HL-60 (cell line): Measurements from ENCODE around the gene YDJC.

Experiments
- DNase-seq, 2 experiments: peaks; one replicate each; pipeline ENCODE4 v3.0.0-alpha.2; 2010 to 2020; ENCODE audit warnings: low read depth in 1 of 2, low spot score in 1 of 2
- H3K27ac ChIP-seq: fragments of 250-450 bp; sonication (Bioruptor Pico); replicated peaks from 2 replicates; pipeline ENCODE4 v1.5.1; 2020; ENCODE audit warnings: mild to moderate bottlenecking, moderate library complexity
- H3K27me3 ChIP-seq: fragments of 250-450 bp; sonication (Bioruptor Pico); 2 replicates; pipeline ENCODE4 v1.5.1; 2021; ENCODE audit warnings: mild to moderate bottlenecking, moderate library complexity; ENCODE audit not compliant: insufficient read depth, poor library complexity, severe bottlenecking
- H3K4me3 ChIP-seq: replicated peaks from 2 replicates; pipeline ENCODE4 v1.5.1; 2011; ENCODE audit warnings: mild to moderate bottlenecking, control low read depth, low read length; ENCODE audit not compliant: insufficient read depth
- GABPA ChIP-seq: IDR thresholded peaks from 2 replicates; pipeline ENCODE4 v1.6.1; 2012; ENCODE audit warnings: low read depth
- POLR2AphosphoS5 ChIP-seq: IDR thresholded peaks from 2 replicates; pipeline ENCODE4 v1.6.1; 2012; ENCODE audit warnings: low read depth
- SPI1 ChIP-seq: IDR thresholded peaks from 2 replicates; pipeline ENCODE4 v1.6.1; 2012; ENCODE audit warnings: low read depth, mild to moderate bottlenecking, borderline replicate concordance
- TF ChIP-seq, protein P1 (sequence below): IDR thresholded peaks from 2 replicates; pipeline ENCODE4 v1.6.1; 2012; ENCODE audit warnings: low read depth; ENCODE audit not compliant: insufficient replicate concordance
- TF ChIP-seq, protein P2 (sequence below): IDR thresholded peaks from one replicate; pipeline ENCODE4 v1.5.1; 2011; ENCODE audit warnings: low read length, control low read depth, inconsistent platforms; ENCODE audit not compliant: insufficient read depth

Gene YDJC

GRCh38 chr22:21594865-21595452, 34.9 kb downstream of the YDJC start:
- no peak for DNase-seq
- H3K27ac ChIP-seq = no peak overlapping the region
- H3K27me3 ChIP-seq = no peaks in the 10 kb centered on the region
- H3K4me3 ChIP-seq = no peak overlapping the region
- TF ChIP-seq GABPA = no peak
- TF ChIP-seq, protein P1, sequence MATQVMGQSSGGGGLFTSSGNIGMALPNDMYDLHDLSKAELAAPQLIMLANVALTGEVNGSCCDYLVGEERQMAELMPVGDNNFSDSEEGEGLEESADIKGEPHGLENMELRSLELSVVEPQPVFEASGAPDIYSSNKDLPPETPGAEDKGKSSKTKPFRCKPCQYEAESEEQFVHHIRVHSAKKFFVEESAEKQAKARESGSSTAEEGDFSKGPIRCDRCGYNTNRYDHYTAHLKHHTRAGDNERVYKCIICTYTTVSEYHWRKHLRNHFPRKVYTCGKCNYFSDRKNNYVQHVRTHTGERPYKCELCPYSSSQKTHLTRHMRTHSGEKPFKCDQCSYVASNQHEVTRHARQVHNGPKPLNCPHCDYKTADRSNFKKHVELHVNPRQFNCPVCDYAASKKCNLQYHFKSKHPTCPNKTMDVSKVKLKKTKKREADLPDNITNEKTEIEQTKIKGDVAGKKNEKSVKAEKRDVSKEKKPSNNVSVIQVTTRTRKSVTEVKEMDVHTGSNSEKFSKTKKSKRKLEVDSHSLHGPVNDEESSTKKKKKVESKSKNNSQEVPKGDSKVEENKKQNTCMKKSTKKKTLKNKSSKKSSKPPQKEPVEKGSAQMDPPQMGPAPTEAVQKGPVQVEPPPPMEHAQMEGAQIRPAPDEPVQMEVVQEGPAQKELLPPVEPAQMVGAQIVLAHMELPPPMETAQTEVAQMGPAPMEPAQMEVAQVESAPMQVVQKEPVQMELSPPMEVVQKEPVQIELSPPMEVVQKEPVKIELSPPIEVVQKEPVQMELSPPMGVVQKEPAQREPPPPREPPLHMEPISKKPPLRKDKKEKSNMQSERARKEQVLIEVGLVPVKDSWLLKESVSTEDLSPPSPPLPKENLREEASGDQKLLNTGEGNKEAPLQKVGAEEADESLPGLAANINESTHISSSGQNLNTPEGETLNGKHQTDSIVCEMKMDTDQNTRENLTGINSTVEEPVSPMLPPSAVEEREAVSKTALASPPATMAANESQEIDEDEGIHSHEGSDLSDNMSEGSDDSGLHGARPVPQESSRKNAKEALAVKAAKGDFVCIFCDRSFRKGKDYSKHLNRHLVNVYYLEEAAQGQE = no peak
- no peak for TF ChIP-seq SPI1
- no peak for TF ChIP-seq POLR2AphosphoS5
- TF ChIP-seq, protein P2, sequence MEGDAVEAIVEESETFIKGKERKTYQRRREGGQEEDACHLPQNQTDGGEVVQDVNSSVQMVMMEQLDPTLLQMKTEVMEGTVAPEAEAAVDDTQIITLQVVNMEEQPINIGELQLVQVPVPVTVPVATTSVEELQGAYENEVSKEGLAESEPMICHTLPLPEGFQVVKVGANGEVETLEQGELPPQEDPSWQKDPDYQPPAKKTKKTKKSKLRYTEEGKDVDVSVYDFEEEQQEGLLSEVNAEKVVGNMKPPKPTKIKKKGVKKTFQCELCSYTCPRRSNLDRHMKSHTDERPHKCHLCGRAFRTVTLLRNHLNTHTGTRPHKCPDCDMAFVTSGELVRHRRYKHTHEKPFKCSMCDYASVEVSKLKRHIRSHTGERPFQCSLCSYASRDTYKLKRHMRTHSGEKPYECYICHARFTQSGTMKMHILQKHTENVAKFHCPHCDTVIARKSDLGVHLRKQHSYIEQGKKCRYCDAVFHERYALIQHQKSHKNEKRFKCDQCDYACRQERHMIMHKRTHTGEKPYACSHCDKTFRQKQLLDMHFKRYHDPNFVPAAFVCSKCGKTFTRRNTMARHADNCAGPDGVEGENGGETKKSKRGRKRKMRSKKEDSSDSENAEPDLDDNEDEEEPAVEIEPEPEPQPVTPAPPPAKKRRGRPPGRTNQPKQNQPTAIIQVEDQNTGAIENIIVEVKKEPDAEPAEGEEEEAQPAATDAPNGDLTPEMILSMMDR = no peak

GRCh38 chr22:21593406-21594232, 36.2 kb downstream of the YDJC start:
- H3K4me3 ChIP-seq = no peak overlapping the region
- H3K27me3 ChIP-seq = no peaks in the 10 kb centered on the region
- TF ChIP-seq GABPA (no peak), SPI1 (no peak), POLR2AphosphoS5 (no peak)
- TF ChIP-seq, protein P1 = no peak
- TF ChIP-seq, protein P2 = no peak
- no peak overlapping the region for H3K27ac ChIP-seq
- no peak for DNase-seq

DNA sequence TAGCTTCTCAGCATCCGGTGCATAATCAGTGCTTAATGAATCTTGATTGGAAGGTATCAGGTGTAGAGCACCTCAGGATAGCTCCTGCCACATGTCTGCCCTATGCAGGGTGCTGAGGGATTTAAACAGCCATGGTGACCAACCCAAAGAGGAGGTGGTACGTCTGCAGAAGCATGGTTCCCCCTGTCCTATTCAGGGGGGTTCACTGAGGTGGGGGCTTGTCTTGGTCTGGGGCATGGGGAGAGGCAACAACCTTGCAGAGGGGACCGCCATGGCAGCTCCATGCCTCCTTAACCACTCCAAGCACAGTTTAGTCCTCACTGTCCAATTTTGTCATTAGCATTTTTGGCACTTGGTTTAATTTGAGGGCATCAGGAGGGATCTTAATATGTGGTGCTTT, 37.4 kb downstream of the YDJC start:
- H3K27ac ChIP-seq = no peak overlapping the region
- no peak for DNase-seq

More for the DNA sequence above, 37.4 kb downstream of the YDJC start:
- H3K4me3 ChIP-seq = no peak overlapping the region
- TF ChIP-seq GABPA (no peak), POLR2AphosphoS5 (no peak), SPI1 (no peak)
- TF ChIP-seq, protein P2 = no peak
- TF ChIP-seq, protein P1 = no peak
- H3K27me3 ChIP-seq = no peaks in the 10 kb centered on the region
